H1 (cell line): ENCODE data around the gene ZGLP1. TPM values are rescaled to one million over a fixed set of nuclear protein-coding genes. Genes with fewer than 3 reads are reported as not detected.

ENCODE experiments used
- CTCF ChIA-PET: fragments of 300-600 bp; sonication (Branson Sonifier 250); formaldehyde crosslinking; loops from one replicate; lab custom pipeline; 2021; ENCODE audit not compliant: partially characterized antibody; lab: Charles Lee
- POLR2A ChIA-PET: fragments of 300-600 bp; sonication (Branson Sonifier 250); formaldehyde crosslinking; loops from one replicate; lab custom pipeline; 2021; ENCODE audit warnings: inconsistent platforms; ENCODE audit not compliant: partially characterized antibody; lab: Charles Lee
- DNase-seq, 2 experiments: peaks; one replicate each; pipeline versions ENCODE4 v3.0.0 to v3.0.0-alpha.2; 2010 to 2022; ENCODE audit warnings: low spot score in 2 of 2, low read depth in 1 of 2, mixed read lengths in 1 of 2
- FAIRE-seq: peaks from 2 replicates; lab custom pipeline; 2011; peaks lifted over from hg19 to GRCh38; lab: Jason Lieb, UNC
- H2AFZ ChIP-seq: 2 replicates; pipeline ENCODE4 v1.8.1; 2012; ENCODE audit warnings: low read length, inconsistent platforms
- H2AK5ac ChIP-seq: 2 replicates; pipeline ENCODE4 v1.6.1; 2013; ENCODE audit warnings: low read depth, low read length
- H2BK120ac ChIP-seq: replicated peaks from 2 replicates; pipeline ENCODE3; 2013; ENCODE audit warnings: low read depth, low read length, inconsistent platforms
- H2BK12ac ChIP-seq: 2 replicates; pipeline ENCODE4 v1.6.1; 2013; ENCODE audit warnings: low read depth, low read length
- H2BK15ac ChIP-seq: 2 replicates; pipeline ENCODE4 v1.6.1; 2013; ENCODE audit warnings: low read length
- H2BK20ac ChIP-seq: 2 replicates; pipeline ENCODE4 v1.6.1; 2013; ENCODE audit warnings: low read length
- H2BK5ac ChIP-seq: 2 replicates; pipeline ENCODE4 v1.6.1; 2013; ENCODE audit warnings: low read depth, low read length
- H3K14ac ChIP-seq: 2 replicates; pipeline ENCODE4 v1.6.1; 2013; ENCODE audit warnings: inconsistent platforms; ENCODE audit not compliant: insufficient read length
- H3K18ac ChIP-seq: 2 replicates; pipeline ENCODE4 v1.6.1; 2013; ENCODE audit warnings: low read length; ENCODE audit errors: extremely low read depth
- H3K23ac ChIP-seq: 2 replicates; pipeline ENCODE4 v1.6.1; 2013; ENCODE audit warnings: inconsistent platforms; ENCODE audit not compliant: insufficient read length
- H3K23me2 ChIP-seq: 2 replicates; pipeline ENCODE4 v1.6.1; 2013; ENCODE audit warnings: low read depth, low read length
- H3K27ac ChIP-seq: 2 replicates; pipeline ENCODE4 v1.6.1; 2011; ENCODE audit warnings: low read depth, low read length, inconsistent platforms
- H3K27me3 ChIP-seq, 4 experiments: replicated peaks in 1 of 4; 1 replicate in 1 of 4; 2 replicates in 3 of 4; pipeline versions ENCODE4 v1.6.1 to v1.8.1; 2011 to 2013; ENCODE audit warnings: low read length in 3 of 4, mild to moderate bottlenecking in 3 of 4, inconsistent platforms in 2 of 4, mixed read lengths in 2 of 4, moderate library complexity in 1 of 4; ENCODE audit not compliant: control insufficient read depth in 3 of 4, insufficient read depth in 3 of 4; ENCODE audit errors: extremely low read depth in 1 of 4
- H3K36me3 ChIP-seq, 4 experiments: 2 replicates each; pipeline versions ENCODE4 v1.6.1 to v1.8.1; 2011 to 2013; ENCODE audit warnings: mild to moderate bottlenecking in 4 of 4, low read length in 3 of 4, moderate library complexity in 2 of 4, control low read depth in 1 of 4, inconsistent platforms in 1 of 4; ENCODE audit not compliant: insufficient read depth in 4 of 4, control insufficient read depth in 2 of 4
- H3K4ac ChIP-seq: replicated peaks from 2 replicates; pipeline ENCODE3; 2013; ENCODE audit warnings: low read length, low read depth, mixed read lengths, inconsistent platforms; ENCODE audit not compliant: insufficient read length
- H3K4me1 ChIP-seq, 4 experiments: replicated peaks in 1 of 4; 1 replicate in 1 of 4; 2 replicates in 3 of 4; pipeline versions ENCODE4 v1.6.1 to v1.8.1; 2011 to 2013; ENCODE audit warnings: low read length in 3 of 4, inconsistent platforms in 2 of 4, mixed read lengths in 1 of 4; ENCODE audit not compliant: insufficient read depth in 4 of 4, control insufficient read depth in 3 of 4
- H3K4me2 ChIP-seq, 2 experiments: 2 replicates each; pipeline versions ENCODE4 v1.6.1 to v1.8.1; 2011 to 2013; ENCODE audit warnings: low read depth in 2 of 2, low read length in 2 of 2, control low read depth in 1 of 2, inconsistent platforms in 1 of 2, mild to moderate bottlenecking in 1 of 2; ENCODE audit not compliant: insufficient read depth in 1 of 2
- H3K4me3 ChIP-seq, 4 experiments: fragments of 200-600, 300-600 bp in 1 of 4; sonication (generic), shearing (Covaris generic), sonication (Bioruptor Twin) in 1 of 4; 2 replicates each; pipeline versions ENCODE4 v1.5.1 to v1.8.1; 2011 to 2016; ENCODE audit warnings: low read length in 4 of 4, low read depth in 3 of 4, control low read depth in 2 of 4, inconsistent platforms in 2 of 4, mild to moderate bottlenecking in 2 of 4, mixed read lengths in 1 of 4, moderate library complexity in 1 of 4; ENCODE audit not compliant: insufficient read depth in 2 of 4; ENCODE audit errors: extremely low read depth in 1 of 4
- H3K56ac ChIP-seq: replicated peaks from 2 replicates; pipeline ENCODE3; 2013; ENCODE audit warnings: low read depth, mild to moderate bottlenecking, mixed read lengths, low read length, inconsistent platforms; ENCODE audit not compliant: insufficient read length
- H3K79me1 ChIP-seq: 2 replicates; pipeline ENCODE4 v1.6.1; 2013; ENCODE audit warnings: low read depth, low read length, control low read depth
- H3K79me2 ChIP-seq, 2 experiments: 2 replicates each; pipeline versions ENCODE4 v1.6.1 to v1.8.1; 2012 to 2013; ENCODE audit warnings: low read length in 2 of 2, mild to moderate bottlenecking in 2 of 2, inconsistent platforms in 1 of 2; ENCODE audit not compliant: insufficient read depth in 2 of 2, control insufficient read depth in 1 of 2
- H3K9ac ChIP-seq, 4 experiments: replicated peaks in 1 of 4; 1 replicate in 1 of 4; 2 replicates in 3 of 4; pipeline versions ENCODE4 v1.6.1 to v1.8.1; 2011 to 2013; ENCODE audit warnings: low read depth in 3 of 4, low read length in 3 of 4, control low read depth in 2 of 4, mild to moderate bottlenecking in 2 of 4, moderate library complexity in 2 of 4, inconsistent platforms in 1 of 4; ENCODE audit errors: extremely low read depth in 1 of 4
- H3K9me3 ChIP-seq, 2 experiments: 2 replicates each; pipeline versions ENCODE4 v1.6.1 to v1.8.1; 2012 to 2013; ENCODE audit warnings: mild to moderate bottlenecking in 2 of 2, moderate library complexity in 2 of 2, control low read depth in 1 of 2, inconsistent platforms in 1 of 2, low read depth in 1 of 2, low read length in 1 of 2, mixed read lengths in 1 of 2; ENCODE audit not compliant: insufficient read depth in 2 of 2
- H4K20me1 ChIP-seq, 2 experiments: replicated peaks in 1 of 2; 2 replicates each; pipeline versions ENCODE3 to v1.8.1; 2011 to 2013; ENCODE audit warnings: inconsistent platforms in 2 of 2, low read length in 2 of 2, mild to moderate bottlenecking in 1 of 2; ENCODE audit not compliant: insufficient read depth in 2 of 2, control insufficient read depth in 1 of 2
- H4K5ac ChIP-seq: 2 replicates; pipeline ENCODE4 v1.6.1; 2013; ENCODE audit warnings: low read length, low read depth, mixed read lengths, inconsistent platforms; ENCODE audit not compliant: insufficient read length
- H4K8ac ChIP-seq: 2 replicates; pipeline ENCODE4 v1.8.0; 2013; ENCODE audit warnings: mild to moderate bottlenecking, moderate library complexity, low read length, inconsistent platforms; ENCODE audit not compliant: insufficient read depth; ENCODE audit errors: extremely low read depth
- H4K91ac ChIP-seq: replicated peaks from 2 replicates; pipeline ENCODE3; 2013; ENCODE audit warnings: low read length, mixed read lengths, inconsistent platforms; ENCODE audit not compliant: insufficient read length
- CBX5 ChIP-seq: fragments of 300-800, 300-1000 bp; sonication (generic); IDR thresholded peaks from 2 replicates; pipeline ENCODE4 v1.7.1; 2016; ENCODE audit warnings: antibody characterized with exemption, low read length, low read depth
- CEBPB ChIP-seq: IDR thresholded peaks from 2 replicates; pipeline ENCODE4 v1.6.1; 2012; ENCODE audit warnings: low read depth, low read length
- CTBP2 ChIP-seq: IDR thresholded peaks from 2 replicates; pipeline ENCODE4 v1.7.0; 2011; ENCODE audit warnings: borderline replicate concordance, mild to moderate bottlenecking, moderate library complexity, mixed read lengths, low read length; ENCODE audit not compliant: insufficient read depth, insufficient read length
- EP300 ChIP-seq, 2 experiments: IDR thresholded peaks; 1 replicate in 1 of 2; 2 replicates in 1 of 2; pipeline ENCODE4 v1.6.1; 2011 to 2012; ENCODE audit warnings: low read depth in 2 of 2, low read length in 2 of 2, mild to moderate bottlenecking in 2 of 2, borderline replicate concordance in 1 of 2, inconsistent platforms in 1 of 2, moderate library complexity in 1 of 2
- HDAC6 ChIP-seq: IDR thresholded peaks from one replicate; pipeline ENCODE4 v1.7.1; 2012; ENCODE audit warnings: low read depth, mild to moderate bottlenecking, inconsistent platforms, low read length, moderate library complexity
- PHF8 ChIP-seq: fragments of 200-600 bp; sonication (generic); conservative IDR thresholded peaks from 2 replicates; pipeline ENCODE4 v1.7.1; 2012; ENCODE audit warnings: low read depth, mild to moderate bottlenecking, inconsistent platforms, low read length, moderate library complexity
- POLR2A ChIP-seq, 2 experiments: IDR thresholded peaks; 1 replicate in 1 of 2; 2 replicates in 1 of 2; pipeline ENCODE4 v1.6.1; 2011; ENCODE audit warnings: low read depth in 2 of 2, low read length in 2 of 2, mild to moderate bottlenecking in 2 of 2; ENCODE audit errors: control extremely low read depth in 1 of 2
- POU5F1 ChIP-seq: IDR thresholded peaks from 2 replicates; pipeline ENCODE4 v1.6.1; 2011; ENCODE audit warnings: low read depth, mild to moderate bottlenecking, low read length, moderate library complexity
- RXRA ChIP-seq: IDR thresholded peaks from 2 replicates; pipeline ENCODE4 v1.6.1; 2011; ENCODE audit warnings: low read depth, mild to moderate bottlenecking, low read length, moderate library complexity; ENCODE audit not compliant: insufficient read depth
- SAP30 ChIP-seq: fragments of 300-600 bp; sonication (generic); IDR thresholded peaks from 2 replicates; pipeline ENCODE4 v1.7.1; 2012; ENCODE audit warnings: low read length, moderate library complexity, mild to moderate bottlenecking, inconsistent platforms; ENCODE audit not compliant: insufficient read depth, insufficient replicate concordance
- TAF1 ChIP-seq: IDR thresholded peaks from 2 replicates; pipeline ENCODE4 v1.6.1; 2011; ENCODE audit warnings: mild to moderate bottlenecking, low read depth, low read length
- WGBS, 2 experiments: shearing (Covaris generic) in 1 of 2; methylation state at CpG; one replicate each; pipeline versions ENCODE4 v1.1.6 to v1.1.7; 2013 to 2015; ENCODE audit warnings: low lambda C conversion rate in 2 of 2, mixed read lengths in 2 of 2, inconsistent platforms in 1 of 2, low coverage in 1 of 2, missing lambda C conversion rate in 1 of 2; ENCODE audit not compliant: insufficient replicate concordance in 2 of 2, insufficient coverage in 1 of 2, insufficient read length in 1 of 2; ENCODE audit errors: extremely low coverage in 1 of 2, missing lambda C conversion rate in 1 of 2; 5-methylcytosine and 5-hydroxymethylcytosine counted together
- polyA plus RNA-seq, 7 experiments: library from polyadenylated mRNA; depleted of rRNA in 3 of 7; stranded (reverse) in 5 of 7; unstranded in 2 of 7; fragments of >200 nt in 5 of 7; fragments of 200-250 nt in 2 of 7; gene quantifications; 1 replicate in 5 of 7; 2 replicates in 1 of 7; 4 replicates in 1 of 7; pipeline versions ENCODE4 v1.2.1 to v1.2.3, GENCODE V29; 2011 to 2013; ENCODE audit warnings: missing spikeins in 2 of 7, mixed read lengths in 2 of 7
- total RNA-seq: library from RNA; stranded (reverse); fragmentation: NEBNext Ultra II Directional; extraction: Animal tissue kit (Norgen Biotek cat#: 25700); gene quantifications from 2 replicates; pipeline ENCODE4 v1.2.1, GENCODE V29; 2021

Gene ZGLP1
- total and polyA plus RNA-seq, 2 of the 8 experiments (the other 6 are each of a cell fraction or from before 2014, with no cell fraction given), result 4.2 to 5.1 TPM

DNA sequence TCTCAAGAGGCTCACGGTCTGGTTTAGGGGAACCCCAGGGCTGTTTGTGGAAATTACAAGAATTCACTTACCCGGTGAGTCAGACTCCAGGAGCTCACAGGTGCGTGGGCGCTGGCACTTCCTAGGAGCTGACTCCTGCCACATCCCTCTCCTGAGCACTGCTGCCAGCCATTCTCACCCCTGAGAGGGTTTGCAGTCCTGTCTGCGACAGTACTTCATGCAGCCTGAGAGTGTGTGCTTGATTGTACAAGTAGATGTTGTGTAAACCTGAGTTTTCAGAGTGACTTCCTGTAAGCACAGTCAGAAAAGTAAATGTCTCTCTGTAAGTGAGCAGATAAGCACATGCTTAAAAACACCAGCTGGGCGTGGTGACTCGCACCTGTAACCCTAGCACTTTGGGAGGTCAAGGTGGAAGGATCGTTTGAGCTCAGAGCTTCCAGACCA is 49.5 kb downstream of the ZGLP1 start:
- H2BK12ac ChIP-seq, result no peak overlapping the region
- no peak overlapping the region for H2BK120ac ChIP-seq
- no peak overlapping the region for H3K4me3 ChIP-seq
- no peak overlapping the region for H4K91ac ChIP-seq
- TF ChIP-seq POLR2A (IDR thresholded peaks at IDR 0.05; ENCODE audit: control extremely low read depth in 1 of 2, low read depth in 2 of 2, low read length in 2 of 2) (no peak), CEBPB (no peak), TAF1 (no peak), CBX5 (no peak), RXRA (no peak), HDAC6 (no peak), SAP30 (no peak), EP300 (IDR thresholded peaks at IDR 0.05; ENCODE audit: borderline replicate concordance in 1 of 2, low read depth in 2 of 2, low read length in 2 of 2) (no peak), CTBP2 (no peak), PHF8 (no peak), POU5F1 (no peak)
- TF ChIP-seq, all 59 proteins: peak for 0
- no peaks in the 10 kb centered on the region for H3K79me2 ChIP-seq
- no peaks in the 10 kb centered on the region for H3K9me3 ChIP-seq
- H2AK5ac ChIP-seq, result no peak overlapping the region
- H3K27ac ChIP-seq, result no peak overlapping the region
- peaks cover 0 to 2% (median 0%) of the 10 kb centered on the region in 4 experiments; a peak in 2 of 7 replicates for H3K4me1 ChIP-seq
- 94% methylated on average over 8 of the region's 8 CpGs; no CpG with 5 or more reads in 1 of the 2 experiments for WGBS, 2 experiments
- no peak overlapping the region for H3K56ac ChIP-seq
- H3K18ac ChIP-seq, result no peak overlapping the region
- H4K5ac ChIP-seq, result no peak overlapping the region
- ChIA-PET POLR2A (interaction anchor here (0.8 to 3.2 kb wide), 8 partner anchors 9 to 136 kb away, joined by 3 to 18 read pairs (median 6); partner anchors contain the start of genes ICAM1 and TYK2), CTCF (interaction anchor here (0.6 to 5.4 kb wide), 29 partner anchors 8 to 207 kb away, joined by 3 to 68 read pairs (median 6); partner anchors contain the start of genes FDX2, ICAM1, ICAM4 and ICAM5)
- no peak overlapping the region for H3K4ac ChIP-seq
- H2BK20ac ChIP-seq, result no peak overlapping the region
- no peak overlapping the region for H3K4me2 ChIP-seq
- peaks cover 0 to 6% of the 10 kb centered on the region in 2 experiments for H4K20me1 ChIP-seq
- H3K36me3 ChIP-seq, result peaks cover 2 to 25% (median 10%) of the 10 kb centered on the region in 4 experiments; a peak in 5 of 8 replicates
- FAIRE-seq, result no peak
- no peak overlapping the region for H2AFZ ChIP-seq
- DNase-seq, result no peak
- no peaks in the 10 kb centered on the region for H3K23me2 ChIP-seq
- no peaks in the 10 kb centered on the region for H3K79me1 ChIP-seq
- H3K23ac ChIP-seq, result no peak overlapping the region
- no peak overlapping the region for H2BK5ac ChIP-seq
- no peak overlapping the region for H4K8ac ChIP-seq
- H3K14ac ChIP-seq, result no peak overlapping the region
- H3K9ac ChIP-seq, result no peak overlapping the region
- H3K27me3 ChIP-seq, result no peaks in the 10 kb centered on the region
- no peak overlapping the region for H2BK15ac ChIP-seq
